LNCAP (cell line): ENCODE measurements around the gene GSN.

Experiments used
- CTCF ChIP-seq: fragments of 450-650 bp; IDR thresholded peaks from 2 replicates; pipeline ENCODE4 v1.5.1; 2017; ENCODE audit warnings: mild to moderate bottlenecking

The GSN gene

GRCh38 chr9:121237916-121238315, 30.0 kb upstream of the GSN start:
- TF ChIP-seq CTCF, result no peak

- no peak for TF ChIP-seq CTCF
These were observed 28.9 kb upstream of the GSN start for GRCh38 chr9:121239071-121239470.

- TF ChIP-seq CTCF, result no peak
These were observed 28.1 kb upstream of the GSN start for GRCh38 chr9:121239851-121240250.

- TF ChIP-seq CTCF, result no peak
These were observed 27.4 kb upstream of the GSN start for GRCh38 chr9:121240472-121241135.

- TF ChIP-seq CTCF, result no peak
These were observed 25.6 kb upstream of the GSN start for GRCh38 chr9:121242219-121242958.

- TF ChIP-seq CTCF, result no peak
These were observed 25.0 kb upstream of the GSN start for GRCh38 chr9:121242959-121243346.

GRCh38 chr9:121246821-121247561, 21.0 kb upstream of the GSN start:
- no peak for TF ChIP-seq CTCF
